Measurements from ENCODE around the gene SPIN3.

DNA sequence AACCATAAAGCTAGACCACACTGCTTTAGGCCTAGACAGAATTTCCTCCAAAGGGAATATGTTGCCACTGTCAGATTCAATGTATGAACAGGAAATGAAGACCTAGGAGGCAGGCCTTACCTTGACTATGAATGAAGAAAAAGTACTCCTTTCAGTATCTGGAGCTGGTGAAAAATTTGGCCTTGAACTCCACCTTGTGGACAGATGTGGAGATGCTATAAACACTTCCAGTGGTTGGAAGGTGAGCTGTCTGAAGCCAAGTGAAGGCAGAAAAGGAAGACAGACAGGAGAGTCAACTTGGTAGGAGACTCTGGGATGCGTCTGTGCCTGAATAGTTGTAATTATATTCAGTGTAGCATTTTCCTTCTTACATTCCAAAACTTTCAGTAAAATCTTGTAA lies 17.2 kb downstream of the SPIN3 start:
- TF ChIP-seq, protein P1, sequence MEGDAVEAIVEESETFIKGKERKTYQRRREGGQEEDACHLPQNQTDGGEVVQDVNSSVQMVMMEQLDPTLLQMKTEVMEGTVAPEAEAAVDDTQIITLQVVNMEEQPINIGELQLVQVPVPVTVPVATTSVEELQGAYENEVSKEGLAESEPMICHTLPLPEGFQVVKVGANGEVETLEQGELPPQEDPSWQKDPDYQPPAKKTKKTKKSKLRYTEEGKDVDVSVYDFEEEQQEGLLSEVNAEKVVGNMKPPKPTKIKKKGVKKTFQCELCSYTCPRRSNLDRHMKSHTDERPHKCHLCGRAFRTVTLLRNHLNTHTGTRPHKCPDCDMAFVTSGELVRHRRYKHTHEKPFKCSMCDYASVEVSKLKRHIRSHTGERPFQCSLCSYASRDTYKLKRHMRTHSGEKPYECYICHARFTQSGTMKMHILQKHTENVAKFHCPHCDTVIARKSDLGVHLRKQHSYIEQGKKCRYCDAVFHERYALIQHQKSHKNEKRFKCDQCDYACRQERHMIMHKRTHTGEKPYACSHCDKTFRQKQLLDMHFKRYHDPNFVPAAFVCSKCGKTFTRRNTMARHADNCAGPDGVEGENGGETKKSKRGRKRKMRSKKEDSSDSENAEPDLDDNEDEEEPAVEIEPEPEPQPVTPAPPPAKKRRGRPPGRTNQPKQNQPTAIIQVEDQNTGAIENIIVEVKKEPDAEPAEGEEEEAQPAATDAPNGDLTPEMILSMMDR (IDR thresholded peaks at IDR 0.05) = peak; percentile 49 to 66 (median 62)
- no peak for TF ChIP-seq POLR2A (IDR thresholded peaks at IDR 0.05)

All from breast epithelium (tissue), 3 donors.